Stimulated activated CD4-positive, alpha-beta T cell treated with anti-CD3 and anti-CD28 coated beads, Interleukin-1b, Interleukin-23, amount 100 ng/mL, for 24 hours (primary cell): ENCODE data around the gene VEPH1.

ENCODE experiments used
- DNase-seq, 4 experiments: peaks; one replicate each; pipeline ENCODE4 v3.0.0-alpha.2; 2020; ENCODE audit warnings: low read depth in 4 of 4, low spot score in 1 of 4

VEPH1 gene

DNA sequence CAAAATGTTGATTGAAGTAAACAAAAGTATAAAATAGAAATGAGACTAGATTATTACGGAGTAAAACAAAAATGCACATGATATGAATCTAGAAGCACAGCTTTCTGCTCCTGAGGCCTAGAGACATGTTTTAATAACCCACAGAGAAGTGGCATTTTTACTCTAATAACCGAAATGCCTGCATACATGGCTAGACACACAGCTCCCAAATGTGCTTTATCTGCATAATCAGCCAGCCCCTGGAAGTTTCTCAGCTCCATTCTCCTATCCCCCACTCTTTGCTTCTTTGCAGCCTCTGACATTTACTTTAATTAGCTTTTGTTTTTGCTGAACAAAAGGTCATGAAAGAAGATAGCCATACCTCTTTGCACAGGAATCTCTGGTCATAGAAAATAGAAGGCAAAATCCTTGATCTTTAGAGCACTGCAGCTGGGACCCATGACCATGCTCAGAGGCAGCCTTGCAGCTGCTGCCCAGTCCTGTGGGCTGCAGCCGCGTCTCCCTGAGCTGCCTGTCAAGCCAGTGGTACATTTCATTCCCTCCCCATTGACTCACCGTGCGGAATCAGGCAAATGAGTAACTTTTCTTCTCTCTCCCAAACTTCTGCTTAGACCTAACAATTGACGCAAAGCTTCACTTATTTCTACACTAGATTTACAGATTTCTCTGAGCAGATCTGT lies at the start of gene VEPH1:
VEPH1 (minus strand) TSS at position 501 of the 680 bp plus-strand sequence. CDS start 8,067 bp downstream, outside the sequence.
- no peak for DNase-seq

DNA sequence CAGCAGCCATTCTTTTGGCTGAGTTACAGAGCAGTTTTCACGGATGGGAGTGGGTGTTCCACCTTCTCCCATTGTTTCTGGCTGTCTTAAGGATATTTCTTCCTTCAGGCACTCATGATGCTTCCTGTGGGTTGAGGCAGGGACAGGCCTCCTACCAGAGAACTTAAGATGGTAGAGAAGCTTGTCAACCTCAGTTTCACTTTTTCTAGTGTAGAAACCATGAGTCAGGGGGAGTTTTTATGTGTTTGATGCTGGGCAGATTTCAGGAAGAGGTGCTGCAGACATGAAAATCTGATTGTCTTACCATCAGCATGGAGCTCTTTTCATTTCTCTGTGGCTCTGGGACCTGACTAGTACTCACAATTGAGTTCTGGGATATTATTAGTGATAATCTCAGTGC lies 48.7 kb upstream of the VEPH1 start:
- DNase-seq, result no peak

DNA sequence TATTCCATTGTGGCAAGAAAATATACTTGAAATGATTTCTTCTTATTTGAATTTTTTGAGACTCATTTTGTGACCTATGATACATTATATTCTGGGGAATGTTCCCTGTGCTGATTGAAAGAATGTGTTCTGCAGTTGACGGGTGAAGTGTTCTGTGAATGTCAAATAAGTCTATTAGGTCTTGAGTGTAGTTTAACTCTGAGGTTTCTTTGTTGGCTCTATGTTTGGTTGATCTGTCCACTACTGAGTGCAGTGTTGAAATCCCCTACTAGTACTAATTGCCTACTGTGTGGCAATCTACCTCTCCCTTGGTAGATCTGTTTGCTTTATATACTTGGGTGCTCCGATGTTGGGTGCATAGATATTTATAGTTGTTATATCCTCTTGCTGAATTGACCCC lies 46.3 kb upstream of the VEPH1 start:
- DNase-seq, result no peak

DNA sequence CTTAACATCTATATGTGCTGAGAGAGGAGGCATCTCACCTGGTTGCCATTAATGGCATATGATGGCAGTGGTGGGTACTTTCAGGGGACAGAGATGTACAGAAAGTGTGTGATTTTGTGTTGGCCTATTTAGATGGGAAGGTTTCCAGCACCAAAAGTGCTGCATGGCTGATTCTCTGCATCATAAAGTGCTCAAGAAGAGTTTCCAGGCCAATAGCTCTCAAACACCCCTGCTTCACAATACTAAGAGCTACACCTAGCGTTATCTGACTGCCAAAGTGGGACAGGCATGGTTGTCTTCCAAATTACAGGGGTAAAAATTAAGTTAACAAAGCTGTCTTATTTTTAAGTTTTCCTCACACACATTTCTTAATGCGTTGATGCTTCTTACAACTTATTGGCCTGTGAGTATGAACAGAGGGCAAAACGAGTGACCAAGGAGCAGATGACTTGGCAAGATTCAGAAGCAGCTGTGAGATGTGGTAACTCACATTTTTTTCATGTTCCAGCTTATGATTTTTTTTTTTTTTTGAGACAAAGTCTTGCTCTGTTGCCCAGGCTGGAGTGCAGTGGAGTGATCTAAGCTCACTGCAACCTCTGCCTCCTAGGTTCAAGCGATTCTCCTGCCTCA lies 41.4 kb upstream of the VEPH1 start:
- no peak for DNase-seq

DNA sequence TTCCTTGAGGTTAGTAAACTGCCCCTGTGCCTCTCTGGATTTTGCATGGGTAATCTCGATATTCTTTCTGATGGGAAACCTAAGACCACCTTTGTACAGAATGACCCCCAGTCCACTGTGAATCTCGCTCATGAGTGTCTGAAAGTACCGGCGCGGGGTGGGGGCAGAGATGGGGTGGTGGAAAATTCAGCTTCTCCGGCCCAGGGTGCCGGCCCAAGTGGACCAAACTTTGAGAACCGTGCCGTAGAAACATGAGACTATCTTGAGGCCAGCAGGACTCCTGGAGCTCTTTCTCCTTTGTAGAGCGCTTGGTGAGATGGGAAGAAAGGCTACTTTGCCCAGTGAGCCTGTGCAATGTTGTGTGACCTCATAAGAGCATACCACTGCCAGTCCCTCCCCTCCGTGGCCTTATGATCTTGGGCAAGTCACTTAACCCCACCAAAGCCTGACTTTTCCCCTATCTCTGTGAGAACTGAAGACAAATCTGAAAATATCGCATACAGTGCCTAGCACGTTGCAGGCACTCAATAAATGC lies 40.4 kb upstream of the VEPH1 start:
- DNase-seq, result no peak

DNA sequence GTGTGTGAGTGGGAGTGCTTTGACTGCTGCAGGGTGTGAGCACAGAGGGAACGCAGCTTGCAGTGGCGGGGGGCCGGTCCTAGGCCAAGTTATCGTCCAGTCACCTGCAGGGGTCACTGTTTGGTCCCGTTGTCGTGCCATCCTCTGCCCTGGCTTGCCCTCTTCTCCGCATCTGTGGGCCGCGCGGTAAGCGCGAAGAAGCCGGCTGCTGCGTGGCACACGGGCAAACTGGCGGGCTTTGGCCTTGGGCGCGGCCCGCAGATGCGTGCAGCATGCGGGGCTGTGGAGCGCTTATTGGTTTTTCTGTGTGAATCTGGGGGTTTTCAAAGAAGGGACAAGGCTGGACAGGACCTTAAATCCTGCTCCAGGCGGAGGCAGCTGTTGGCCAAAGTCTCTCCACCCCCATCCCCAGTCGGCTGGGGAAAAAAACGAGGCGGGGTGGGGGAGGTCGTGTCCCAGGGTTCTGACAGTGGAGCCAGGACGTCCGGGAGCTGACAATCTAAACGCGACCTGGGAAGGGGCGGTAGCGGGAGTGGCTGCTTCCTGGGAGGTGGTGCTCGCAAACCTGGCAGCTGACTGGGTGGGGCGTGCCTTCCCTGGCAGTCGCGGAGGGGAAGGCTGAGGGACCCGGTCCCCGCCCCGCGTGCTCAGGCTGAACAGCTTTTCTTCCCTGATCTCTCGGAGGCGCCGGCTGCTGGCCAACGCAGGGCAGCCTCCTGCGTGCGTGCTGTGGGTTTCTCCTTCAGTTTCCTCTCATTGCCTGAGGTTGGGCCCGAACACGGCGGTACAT lies 39.7 kb upstream of the VEPH1 start:
- no peak for DNase-seq

DNA sequence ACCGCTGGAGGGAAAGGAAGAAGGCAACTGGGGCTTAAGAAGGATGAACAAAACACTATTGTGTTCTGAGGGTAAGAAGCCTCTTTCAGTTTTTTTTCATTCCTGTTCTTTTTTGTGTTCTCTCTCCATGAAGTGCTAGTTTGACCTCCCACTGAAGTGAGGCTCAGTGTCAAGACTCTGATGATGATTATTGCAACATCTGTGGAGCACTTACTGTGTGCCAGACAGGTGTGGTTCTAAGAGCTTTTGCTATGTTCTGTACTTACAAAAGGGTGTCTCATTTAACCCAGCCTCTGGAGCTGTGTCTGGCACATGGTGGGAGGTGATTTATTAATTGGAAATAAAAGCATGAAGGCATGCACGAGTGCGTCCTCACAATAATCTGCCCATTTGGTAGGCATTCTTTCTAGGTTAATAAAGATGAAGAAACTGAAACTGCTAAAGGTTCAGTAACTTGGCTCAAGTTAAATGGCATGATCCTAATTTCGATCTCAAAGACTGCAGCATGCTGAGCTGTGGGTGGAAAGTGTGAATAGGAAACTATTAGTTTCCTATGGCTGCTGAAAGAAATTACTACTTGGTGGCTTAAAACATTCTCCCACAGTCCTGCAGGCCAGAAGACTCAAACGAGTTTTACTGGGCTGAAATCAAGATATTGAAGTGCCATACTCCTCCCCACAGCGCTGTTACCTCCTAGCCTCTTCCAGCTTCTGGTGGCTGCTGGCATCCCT lies 38.5 kb upstream of the VEPH1 start:
- DNase-seq, result no peak

DNA sequence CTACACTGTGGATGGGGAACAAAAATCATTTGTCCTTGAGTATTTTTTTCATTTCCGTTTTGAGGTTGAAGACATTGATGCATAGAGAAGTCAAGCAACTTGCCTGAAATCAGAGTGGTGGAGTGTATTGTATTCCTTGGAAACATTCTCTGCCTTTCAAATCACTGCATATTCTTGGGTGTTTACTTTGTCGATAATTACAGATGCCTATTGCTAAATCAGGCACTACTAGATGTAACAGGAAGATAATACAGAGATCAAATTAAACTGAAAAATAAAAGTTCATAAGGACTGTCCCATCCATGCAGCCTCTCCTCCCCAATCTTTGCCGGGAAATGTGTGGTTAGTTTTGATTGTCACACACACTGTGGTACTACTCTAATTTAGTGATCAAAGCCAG lies 37.4 kb upstream of the VEPH1 start:
- no peak for DNase-seq

DNA sequence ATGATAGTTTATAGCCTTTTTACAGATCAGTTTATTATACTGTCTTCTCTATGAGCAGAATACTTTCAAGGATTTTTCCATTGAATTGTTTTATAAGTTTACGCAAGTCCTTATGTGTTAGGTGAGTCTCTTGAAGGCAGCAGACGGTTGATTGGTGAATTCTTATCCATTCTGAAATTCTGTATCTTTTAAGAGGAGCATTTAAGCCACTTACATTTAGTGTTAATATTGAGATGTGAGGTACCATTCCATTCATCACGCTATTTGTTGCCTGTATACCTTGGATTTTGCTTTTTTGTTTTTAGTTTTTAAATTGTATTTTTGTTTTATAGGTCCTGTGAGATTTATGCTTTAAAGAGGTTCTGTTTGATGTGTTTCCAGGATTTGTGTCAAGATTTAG lies 32.5 kb upstream of the VEPH1 start:
- DNase-seq, result no peak

DNA sequence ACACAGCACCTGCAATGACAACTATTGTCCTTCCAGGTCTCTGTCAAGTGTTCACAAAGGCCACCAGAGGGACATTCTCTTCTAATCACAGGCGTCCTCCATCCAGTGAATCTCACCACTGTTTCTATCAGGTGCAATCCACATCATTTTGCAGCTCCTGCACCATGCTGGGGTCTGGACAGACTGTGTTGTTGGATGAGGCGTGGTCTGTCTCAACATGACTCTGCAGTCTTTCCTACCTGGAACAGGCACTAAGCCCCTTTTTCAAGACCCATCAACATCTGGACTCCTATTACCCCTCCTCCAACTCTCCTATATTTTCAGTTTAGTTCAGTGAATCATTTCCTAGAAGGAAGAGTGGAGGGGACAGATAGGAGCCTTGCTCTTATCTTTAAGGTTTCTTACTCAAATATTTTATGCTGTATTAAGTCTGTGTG lies 31.5 kb upstream of the VEPH1 start:
- no peak for DNase-seq

DNA sequence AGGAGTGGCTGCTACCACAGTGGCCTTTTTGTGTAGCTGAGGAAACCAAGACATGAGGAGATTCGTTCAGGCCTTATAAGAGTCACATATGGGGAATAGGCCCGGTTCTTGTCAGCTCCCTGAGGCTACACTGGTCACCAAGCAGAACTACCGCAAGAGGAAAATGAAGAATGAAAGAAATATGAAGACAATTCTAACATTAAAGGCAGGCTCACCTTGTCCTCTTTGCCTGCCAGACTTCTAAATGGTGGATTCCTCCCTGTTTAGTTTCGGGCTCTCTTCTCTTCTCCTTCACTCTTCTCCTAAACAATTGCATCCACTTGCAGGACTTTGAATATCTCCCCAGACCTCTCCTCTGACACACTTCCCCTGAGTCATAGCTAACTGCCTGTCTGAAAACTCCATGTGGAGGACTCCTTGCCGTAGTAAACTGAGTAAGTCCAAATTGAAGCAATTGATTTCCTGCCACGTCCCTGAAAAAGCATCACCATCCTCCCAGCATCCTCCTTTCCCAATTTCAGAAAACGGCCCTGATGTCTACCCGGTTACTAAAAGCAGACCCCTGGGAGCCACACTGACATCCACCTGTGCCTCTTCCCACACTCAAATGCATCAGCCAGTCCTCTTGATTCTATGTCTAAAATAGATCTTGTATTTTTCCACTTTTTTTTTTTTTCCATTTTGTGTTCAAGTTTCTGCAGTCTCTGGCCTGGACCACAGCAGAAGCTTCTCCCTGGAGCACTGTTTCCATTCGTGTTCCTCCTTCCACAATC lies 30.3 kb upstream of the VEPH1 start:
- no peak for DNase-seq

DNA sequence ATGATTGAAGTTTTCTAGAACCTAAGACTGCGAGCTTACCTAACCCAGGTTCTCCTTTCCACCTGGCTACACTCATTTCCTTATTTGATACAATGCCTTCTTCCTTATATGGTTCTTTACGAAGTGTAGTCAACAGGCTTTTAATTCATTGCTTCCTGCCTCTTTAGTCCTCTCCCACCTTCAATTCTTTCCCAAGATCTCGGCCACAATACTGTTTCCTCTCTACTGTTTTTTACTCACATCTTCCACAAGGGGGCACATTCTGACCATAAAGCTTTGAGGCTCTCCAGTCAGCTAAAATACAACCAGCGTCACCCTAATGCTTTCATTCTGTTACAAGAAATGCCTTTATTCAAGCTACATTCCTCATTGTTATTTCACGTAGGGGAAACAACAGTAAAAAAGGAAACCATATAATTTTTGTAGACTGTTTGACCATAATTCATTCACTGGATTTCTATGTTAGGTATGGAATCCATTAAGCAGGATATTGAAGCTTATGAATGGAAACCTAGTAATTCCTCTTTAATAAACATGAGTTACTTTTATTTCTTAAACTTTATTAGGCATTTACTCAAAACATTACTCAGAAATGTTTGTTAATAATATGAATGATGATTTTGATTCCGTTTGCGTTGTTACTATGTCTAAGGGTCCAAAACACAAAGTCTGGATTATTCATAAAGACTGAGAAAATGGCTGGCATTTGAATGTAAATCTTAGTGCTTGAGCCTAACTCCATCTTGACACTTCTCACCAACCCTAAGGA lies 29.5 kb upstream of the VEPH1 start:
- no peak for DNase-seq

DNA sequence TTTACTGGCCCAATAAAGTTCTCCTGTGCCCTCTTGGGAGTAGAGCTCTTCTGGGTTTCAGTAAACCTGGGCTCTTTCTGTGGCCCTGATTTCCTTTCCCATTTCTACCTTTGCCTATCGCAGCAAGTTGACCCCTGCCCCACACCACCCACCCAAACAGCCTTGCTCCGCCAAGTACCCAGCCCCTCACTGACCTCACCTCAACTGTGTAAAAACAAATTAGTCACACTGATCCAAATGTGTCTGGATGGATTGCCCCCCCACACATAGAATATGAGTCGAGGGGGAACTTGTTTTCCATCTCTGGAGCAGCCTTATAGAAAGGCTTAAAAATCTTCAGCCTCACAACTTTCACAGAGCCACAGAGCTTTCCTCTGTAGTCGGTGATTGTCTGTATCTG lies 28.6 kb upstream of the VEPH1 start:
- DNase-seq, result no peak

DNA sequence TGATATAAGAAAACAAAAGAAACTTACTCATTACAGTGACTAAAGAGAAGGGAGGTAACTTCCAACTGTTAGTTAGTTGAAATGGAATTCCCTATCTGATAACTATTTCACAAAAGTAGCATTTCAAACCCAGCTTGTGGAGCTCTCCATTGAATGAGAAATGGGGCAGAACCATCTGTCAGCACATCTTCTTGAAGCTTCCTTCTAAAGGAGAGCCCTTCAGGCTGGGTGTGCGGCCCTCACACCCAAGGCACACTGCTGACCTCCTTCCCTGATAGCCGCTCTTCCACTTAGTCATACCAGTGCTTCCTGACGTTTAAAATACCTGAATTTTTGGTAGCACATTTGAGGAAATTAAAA lies 28.1 kb upstream of the VEPH1 start:
- no peak for DNase-seq

DNA sequence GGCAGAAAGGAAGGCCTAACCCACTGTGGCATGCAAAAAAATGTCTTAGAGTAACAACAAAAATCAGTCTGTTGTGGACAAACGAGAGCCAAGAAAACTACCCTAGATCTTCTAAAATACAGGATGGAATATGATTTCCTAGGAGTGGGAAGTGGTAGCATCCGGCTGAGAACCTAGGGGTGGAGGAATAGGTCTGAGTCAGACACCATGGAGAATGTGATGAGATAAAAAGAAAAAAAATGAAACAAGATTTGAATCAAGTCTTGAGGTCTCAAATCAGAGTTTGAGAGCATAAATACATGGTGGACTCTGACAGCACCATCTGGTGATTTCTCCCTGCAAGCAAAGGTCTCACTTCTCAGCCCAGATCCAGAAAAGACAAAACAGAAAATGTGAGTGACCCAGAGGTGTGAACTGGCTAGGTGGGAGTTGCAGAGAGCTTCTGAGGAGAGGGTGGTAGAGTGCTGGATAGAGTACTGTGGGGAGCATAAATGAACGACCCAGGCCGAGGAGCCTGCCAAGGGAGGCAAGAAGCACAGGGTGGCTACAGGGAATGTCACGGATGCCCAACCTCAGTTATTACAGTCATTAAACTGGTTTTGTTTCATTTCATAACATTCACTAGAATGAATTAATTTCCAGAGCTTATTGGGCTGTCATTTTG lies 27.6 kb upstream of the VEPH1 start:
- DNase-seq, result no peak

DNA sequence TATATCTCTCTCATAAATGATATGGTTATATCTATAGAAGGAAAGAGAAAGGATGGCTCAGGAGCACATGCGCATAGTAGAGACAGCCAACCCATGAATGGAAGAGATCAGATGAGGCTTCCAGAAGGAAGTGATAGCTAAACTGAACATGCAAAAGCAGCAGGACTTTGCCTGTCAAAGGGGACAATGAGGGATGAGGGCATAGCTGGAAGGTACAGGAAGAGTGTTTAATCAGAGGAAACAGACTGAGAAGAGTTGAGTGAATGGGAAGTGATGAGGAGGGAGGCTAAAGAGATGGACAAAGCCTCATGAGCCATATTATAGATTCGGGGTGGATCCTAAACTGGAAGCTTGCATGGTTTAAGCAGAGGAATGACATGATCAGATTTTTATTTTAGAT lies 26.5 kb upstream of the VEPH1 start:
- no peak for DNase-seq

DNA sequence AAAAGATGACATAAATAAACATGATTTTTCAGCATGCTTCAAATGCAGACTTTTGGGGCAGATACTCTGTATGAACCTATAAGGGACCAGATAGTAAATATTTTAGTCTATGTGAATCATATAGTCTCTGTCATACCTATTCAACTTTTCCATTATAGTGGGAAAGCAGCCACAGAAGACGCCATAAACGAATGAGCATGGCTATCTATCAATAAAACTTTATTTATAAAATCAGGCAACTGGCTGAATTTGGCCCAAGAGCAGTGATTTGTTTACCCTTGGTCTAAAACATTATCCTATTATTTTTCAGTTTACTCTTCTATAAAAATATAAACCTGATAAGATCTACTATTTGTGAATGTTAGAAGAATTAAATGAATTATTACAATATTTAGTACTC lies 25.9 kb upstream of the VEPH1 start:
- DNase-seq, result no peak

DNA sequence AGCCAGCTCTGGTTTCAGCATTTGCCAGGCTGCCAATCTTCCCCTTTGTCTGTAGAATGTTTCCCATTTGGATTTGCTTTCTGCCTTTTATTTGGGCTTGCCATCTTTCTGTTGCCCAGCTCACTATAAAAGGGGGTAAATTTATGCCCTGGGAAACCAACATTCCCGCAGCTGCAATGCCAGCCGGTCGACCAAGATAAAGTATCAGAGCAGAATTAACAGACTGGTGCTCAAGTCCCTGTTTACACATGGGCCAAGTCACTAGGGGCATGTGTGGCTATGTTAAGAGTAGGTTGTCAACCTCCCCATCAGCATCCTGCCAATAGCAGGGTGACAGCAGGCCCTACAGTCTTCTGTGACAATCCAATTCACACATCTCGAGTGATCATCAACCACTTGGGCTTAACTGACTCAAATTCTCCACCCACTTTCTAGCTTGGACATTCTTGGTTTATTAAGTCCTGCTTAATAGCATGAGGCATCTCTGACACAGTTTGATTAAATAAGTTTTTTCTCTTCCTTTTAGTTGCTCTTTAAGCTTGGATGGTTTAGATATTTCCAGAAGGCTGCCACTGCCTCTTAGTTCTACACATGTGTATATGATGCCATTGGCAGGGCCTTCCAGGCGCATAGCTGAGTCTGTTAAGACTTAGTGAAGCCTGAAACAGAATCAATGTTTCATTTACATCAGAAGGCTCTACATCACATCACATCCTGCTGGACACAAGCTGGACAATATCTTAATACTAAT lies 24.1 kb upstream of the VEPH1 start:
- no peak for DNase-seq

DNA sequence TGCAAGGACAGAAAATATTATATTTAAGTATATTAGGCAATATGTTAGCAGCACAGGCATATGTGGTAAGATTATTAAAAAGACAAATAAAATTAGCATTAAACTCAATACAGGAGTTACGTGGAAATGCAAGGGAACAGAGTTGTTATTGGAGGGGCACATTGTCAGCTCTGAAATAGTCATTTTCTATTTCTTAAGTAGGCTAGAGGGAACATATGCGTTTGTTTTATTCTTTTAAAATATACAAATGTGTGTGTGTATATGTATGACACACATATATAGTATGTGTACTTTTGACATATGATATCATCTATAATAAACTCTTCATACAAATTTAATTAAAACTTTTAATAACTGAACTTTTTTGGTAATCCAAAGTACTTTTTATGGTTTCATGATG lies 22.8 kb upstream of the VEPH1 start:
- DNase-seq, result no peak
